Colonic mucosa (tissue), 4 donors: ENCODE data around the gene ITIH1. TPM values are rescaled to one million over a fixed set of nuclear protein-coding genes. Genes with fewer than 3 reads are reported as not detected.

ENCODE experiments used
- DNase-seq: peaks from one replicate; pipeline ENCODE4 v3.0.0-alpha.2; 2020
- H3K27ac ChIP-seq: fragments of 200-600 bp; one replicate; pipeline ENCODE4 v1.8.0; 2021
- H3K27me3 ChIP-seq: fragments of 200-600 bp; one replicate; pipeline ENCODE4 v1.8.0; 2021
- H3K36me3 ChIP-seq: fragments of 200-600 bp; one replicate; pipeline ENCODE4 v1.8.0; 2021
- H3K4me1 ChIP-seq: fragments of 200-600 bp; one replicate; pipeline ENCODE4 v1.8.0; 2021; ENCODE audit warnings: mild to moderate bottlenecking
- H3K4me3 ChIP-seq: fragments of 200-600 bp; one replicate; pipeline ENCODE4 v1.8.0; 2021
- H3K9ac ChIP-seq, 2 donors: one replicate each; pipeline ENCODE4 v1.7.0; 2013; ENCODE audit warnings: control low read depth in 2 of 2, low read depth in 2 of 2, low read length in 2 of 2
- H3K9me3 ChIP-seq: fragments of 200-600 bp; one replicate; pipeline ENCODE4 v1.8.0; 2021
- CTCF ChIP-seq: fragments of 200-600 bp; IDR thresholded peaks from one replicate; pipeline ENCODE4 v1.8.0; 2022; ENCODE audit warnings: antibody characterized with exemption, mild to moderate bottlenecking
- intact Hi-C: fragments of 100-400 bp; cut with DNase I; formaldehyde crosslinking; loops from one replicate; pipeline ENCODE4 v1.14.1; 2022
- total RNA-seq, 2 donors: library from RNA; stranded (reverse); fragmentation: NEBNext Ultra II Directional in 1 of 2; extraction: Animal tissue kit (Norgen Biotek cat#: 25700) in 1 of 2; gene quantifications; one replicate each; pipeline ENCODE4 v1.2.1, GENCODE V29; 2021
- donor health status: healthy.
- donor health status: DM: no; HTN: no; CAD: no.
- donor health status: DM: no; HTN: no; CAD: no.

ITIH1 gene
- total RNA-seq, 2 donors from 2014 or later = 0.91 TPM; not detected in 1

DNA sequence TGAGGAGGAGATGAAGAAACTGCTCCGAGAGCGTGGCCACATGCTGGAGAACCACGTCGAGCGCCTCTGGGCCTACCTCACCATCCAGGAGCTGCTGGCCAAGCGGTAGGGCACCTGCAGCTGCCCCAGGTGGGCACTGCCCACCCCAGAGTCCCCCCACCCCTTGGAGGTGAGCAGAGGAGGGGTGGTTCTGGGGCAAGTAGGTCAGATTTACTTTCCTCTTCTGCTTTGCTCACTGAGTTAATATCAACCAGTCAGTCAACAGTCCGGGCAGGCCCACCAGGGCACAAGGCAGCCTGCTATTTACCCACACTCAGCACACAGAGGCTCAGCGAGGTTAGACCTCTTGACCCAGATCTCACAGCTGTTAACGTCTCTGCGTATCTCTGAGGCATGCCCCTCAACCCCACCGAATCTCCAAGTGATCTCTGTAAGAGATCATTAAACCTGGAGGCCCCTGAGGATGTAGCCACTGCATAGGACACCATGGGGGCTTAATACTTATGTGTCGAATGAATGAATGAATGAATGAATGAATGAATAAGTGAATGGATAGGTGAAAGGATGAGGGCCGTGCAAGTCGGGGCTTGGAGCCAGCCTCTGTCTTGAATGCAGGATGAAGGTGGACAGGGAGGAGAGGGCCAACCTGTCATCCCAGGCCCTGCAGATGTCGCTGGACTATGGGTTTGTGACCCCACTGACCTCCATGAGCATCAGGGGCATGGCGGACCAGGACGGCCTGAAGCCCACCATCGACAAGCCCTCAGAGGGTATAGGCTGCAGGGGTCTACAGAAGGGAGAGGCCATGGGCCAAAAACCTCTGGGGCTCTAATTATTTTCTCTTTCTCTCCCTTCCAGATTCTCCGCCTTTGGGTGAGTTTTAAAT lies 9.2 kb downstream of the ITIH1 start:
- intact Hi-C loops = no loop called here
- no peak for DNase-seq
- no peak overlapping the region for H3K9ac ChIP-seq

DNA sequence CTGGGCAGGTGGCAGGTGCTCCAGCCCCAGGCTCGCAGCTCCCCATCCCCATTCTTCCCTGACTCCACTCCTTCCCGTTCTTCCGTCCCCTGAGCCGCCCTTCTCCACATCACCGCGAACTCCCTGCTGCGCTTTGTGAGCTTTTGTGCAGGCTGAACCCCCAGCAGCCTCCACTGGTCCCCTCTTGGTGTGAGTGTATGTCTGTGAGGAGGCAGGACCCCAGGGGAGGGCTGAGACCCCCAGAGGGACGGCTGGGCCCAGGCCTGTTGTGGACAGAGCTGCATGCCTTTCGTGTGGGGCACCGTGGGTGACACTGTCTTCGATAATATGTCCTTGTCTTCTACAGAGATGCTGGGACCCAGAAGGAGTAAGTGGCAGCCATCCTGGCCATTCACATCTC lies 9.8 kb downstream of the ITIH1 start:
- no peaks in the 10 kb centered on the region for H3K4me1 ChIP-seq
- intact Hi-C loops = no loop called here
- DNase-seq = no peak
- no peaks in the 10 kb centered on the region for H3K36me3 ChIP-seq
- H3K27ac ChIP-seq = no peak overlapping the region
- H3K4me3 ChIP-seq = no peak overlapping the region
- TF ChIP-seq CTCF = no peak
- H3K9ac ChIP-seq = no peak overlapping the region
- no peaks in the 10 kb centered on the region for H3K27me3 ChIP-seq
- no peaks in the 10 kb centered on the region for H3K9me3 ChIP-seq

More for the DNA sequence above, 9.2 kb downstream of the ITIH1 start:
- no peak for TF ChIP-seq CTCF
- H3K36me3 ChIP-seq = no peaks in the 10 kb centered on the region
- H3K4me1 ChIP-seq = no peaks in the 10 kb centered on the region
- H3K9me3 ChIP-seq = no peaks in the 10 kb centered on the region
- H3K27me3 ChIP-seq = no peaks in the 10 kb centered on the region
- H3K4me3 ChIP-seq = no peak overlapping the region
- no peak overlapping the region for H3K27ac ChIP-seq

- no peak for DNase-seq
- H3K9ac ChIP-seq = no peak overlapping the region
Measured at GRCh38 chr3:52787672-52788625, 10.6 kb downstream of the ITIH1 start.

GRCh38 chr3:52788890-52789745 lies 11.7 kb downstream of the ITIH1 start:
- no peak overlapping the region for H3K4me3 ChIP-seq
- no peaks in the 10 kb centered on the region for H3K27me3 ChIP-seq
- H3K4me1 ChIP-seq = no peaks in the 10 kb centered on the region
- no peak overlapping the region for H3K27ac ChIP-seq
- H3K9me3 ChIP-seq = no peaks in the 10 kb centered on the region
- no peak for TF ChIP-seq CTCF
- intact Hi-C loops = no loop called here
- H3K36me3 ChIP-seq = no peaks in the 10 kb centered on the region
- no peak overlapping the region for H3K9ac ChIP-seq
- DNase-seq = no peak

More at GRCh38 chr3:52787672-52788625, 10.6 kb downstream of the ITIH1 start:
- intact Hi-C loops = no loop called here
- Histone ChIP-seq H3K27me3 (no peaks in the 10 kb centered on the region), H3K9me3 (no peaks in the 10 kb centered on the region), H3K4me3 (no peak overlapping the region), H3K27ac (no peak overlapping the region), H3K36me3 (no peaks in the 10 kb centered on the region), H3K4me1 (no peaks in the 10 kb centered on the region)
- no peak for TF ChIP-seq CTCF

- no peak for TF ChIP-seq CTCF
- DNase-seq = no peak
- intact Hi-C loops = no loop called here
Measured at GRCh38 chr3:52789746-52790040, 12.3 kb downstream of the ITIH1 start.

More at GRCh38 chr3:52789746-52790040, 12.3 kb downstream of the ITIH1 start:
- Histone ChIP-seq H3K4me1 (no peaks in the 10 kb centered on the region), H3K9ac (no peak overlapping the region), H3K9me3 (no peaks in the 10 kb centered on the region), H3K36me3 (no peaks in the 10 kb centered on the region), H3K27me3 (no peaks in the 10 kb centered on the region), H3K27ac (no peak overlapping the region), H3K4me3 (no peak overlapping the region)
